Mesothelial cell of epicardium (in vitro differentiated cells): ENCODE measurements around the gene MB21D2. TPM values are rescaled to one million over a fixed set of nuclear protein-coding genes. Genes with fewer than 3 reads are reported as not detected.

Experiments
- DNase-seq, 2 experiments: peaks; one replicate each; pipeline ENCODE4 v3.0.0; 2021; ENCODE audit warnings: low spot score in 2 of 2; ENCODE audit not compliant: unreplicated experiment in 2 of 2
- H3K27ac Mint-ChIP-seq: 2 replicates; pipeline ENCODE4 v1.8.0; 2021; ENCODE audit warnings: mixed read lengths
- H3K27me3 Mint-ChIP-seq: 2 replicates; pipeline ENCODE4 v1.8.0; 2021; ENCODE audit warnings: low read depth, mixed read lengths
- H3K36me3 Mint-ChIP-seq: 2 replicates; pipeline ENCODE4 v1.8.0; 2021; ENCODE audit warnings: mixed read lengths
- H3K4me1 Mint-ChIP-seq: 2 replicates; pipeline ENCODE4 v1.8.0; 2021; ENCODE audit warnings: mixed read lengths
- H3K4me3 Mint-ChIP-seq: 2 replicates; pipeline ENCODE4 v1.8.0; 2021; ENCODE audit warnings: mild to moderate bottlenecking, moderate library complexity, mixed read lengths
- H3K9me3 Mint-ChIP-seq: 2 replicates; pipeline ENCODE4 v1.8.0; 2021; ENCODE audit warnings: mixed read lengths
- total RNA-seq: library from RNA; stranded (reverse); gene quantifications from 3 replicates; pipeline ENCODE4 v1.2.1, GENCODE V29; 2021
- TF ChIP-seq, protein P1 (sequence below): fragments of 200-600 bp; sonication (generic); IDR thresholded peaks from one replicate; pipeline ENCODE4 v1.5.0; 2021; ENCODE audit warnings: antibody characterized with exemption; ENCODE audit not compliant: unreplicated experiment

MB21D2 gene
- total RNA-seq, 1 donor from 2014 or later: 8.5 TPM

DNA sequence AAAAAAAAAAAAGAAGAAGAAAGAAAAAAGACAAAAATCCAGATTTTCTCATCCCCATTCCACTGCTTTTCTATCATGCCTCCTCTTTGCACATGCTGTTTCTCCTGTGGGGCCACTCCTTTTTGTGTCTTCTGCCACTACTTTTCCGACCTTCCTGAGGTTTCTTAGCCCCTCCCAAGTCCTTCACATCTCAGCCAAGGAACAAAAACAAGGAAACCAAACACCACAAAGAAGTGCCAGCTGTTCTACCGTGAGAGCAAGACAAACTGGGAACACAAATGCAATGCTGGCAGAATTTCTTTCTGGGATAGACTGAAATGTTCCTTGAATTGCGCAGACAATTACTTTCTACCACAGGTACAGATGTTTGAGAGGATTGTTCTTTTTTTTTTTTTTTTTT lies 83.2 kb downstream of the MB21D2 start:
- Mint-ChIP-seq H3K4me3 (no peak overlapping the region), H3K36me3 (peaks cover 4% of the 10 kb centered on the region), H3K9me3 (no peaks in the 10 kb centered on the region), H3K27ac (no peak overlapping the region), H3K27me3 (no peaks in the 10 kb centered on the region), H3K4me1 (peaks cover 43% of the 10 kb centered on the region)
- TF ChIP-seq, protein P1, sequence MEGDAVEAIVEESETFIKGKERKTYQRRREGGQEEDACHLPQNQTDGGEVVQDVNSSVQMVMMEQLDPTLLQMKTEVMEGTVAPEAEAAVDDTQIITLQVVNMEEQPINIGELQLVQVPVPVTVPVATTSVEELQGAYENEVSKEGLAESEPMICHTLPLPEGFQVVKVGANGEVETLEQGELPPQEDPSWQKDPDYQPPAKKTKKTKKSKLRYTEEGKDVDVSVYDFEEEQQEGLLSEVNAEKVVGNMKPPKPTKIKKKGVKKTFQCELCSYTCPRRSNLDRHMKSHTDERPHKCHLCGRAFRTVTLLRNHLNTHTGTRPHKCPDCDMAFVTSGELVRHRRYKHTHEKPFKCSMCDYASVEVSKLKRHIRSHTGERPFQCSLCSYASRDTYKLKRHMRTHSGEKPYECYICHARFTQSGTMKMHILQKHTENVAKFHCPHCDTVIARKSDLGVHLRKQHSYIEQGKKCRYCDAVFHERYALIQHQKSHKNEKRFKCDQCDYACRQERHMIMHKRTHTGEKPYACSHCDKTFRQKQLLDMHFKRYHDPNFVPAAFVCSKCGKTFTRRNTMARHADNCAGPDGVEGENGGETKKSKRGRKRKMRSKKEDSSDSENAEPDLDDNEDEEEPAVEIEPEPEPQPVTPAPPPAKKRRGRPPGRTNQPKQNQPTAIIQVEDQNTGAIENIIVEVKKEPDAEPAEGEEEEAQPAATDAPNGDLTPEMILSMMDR: no peak
- no peak for DNase-seq

DNA sequence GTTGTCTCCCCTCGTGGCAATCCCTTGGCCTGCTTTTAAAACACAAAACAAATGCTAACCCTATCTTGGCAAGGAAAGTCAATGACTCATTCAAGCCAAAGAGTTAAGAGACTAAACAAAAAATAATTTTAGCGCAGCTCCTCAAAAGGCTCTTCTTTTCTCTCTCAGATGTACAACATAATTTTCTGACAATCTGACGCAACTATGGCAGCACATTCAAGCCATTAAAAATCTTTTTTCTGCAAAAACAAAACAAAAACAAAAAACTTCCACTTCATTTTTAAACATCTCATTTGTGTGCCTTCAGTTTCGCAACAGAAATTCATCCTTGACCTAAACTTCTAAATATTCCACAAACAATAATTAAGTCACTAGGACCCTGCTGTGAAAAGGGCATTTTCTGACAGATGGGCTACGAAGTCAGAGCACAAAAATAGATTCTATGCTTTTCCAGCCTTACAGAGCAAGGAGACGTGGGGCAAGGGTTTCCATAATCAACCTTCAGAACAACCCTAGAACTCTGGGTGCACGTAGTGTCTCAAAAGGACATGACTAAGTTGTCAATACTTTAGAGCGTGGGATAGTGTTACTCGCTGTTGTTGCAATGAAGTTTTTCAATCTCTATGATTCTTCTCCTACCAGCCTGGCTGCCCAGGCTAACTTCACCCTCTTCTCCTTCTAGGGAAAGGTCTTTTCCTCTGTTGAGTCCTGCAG lies 84.3 kb downstream of the MB21D2 start:
- peak overlapping the region; percentile 13 for H3K27ac Mint-ChIP-seq
- no peak overlapping the region for H3K4me3 Mint-ChIP-seq

DNA sequence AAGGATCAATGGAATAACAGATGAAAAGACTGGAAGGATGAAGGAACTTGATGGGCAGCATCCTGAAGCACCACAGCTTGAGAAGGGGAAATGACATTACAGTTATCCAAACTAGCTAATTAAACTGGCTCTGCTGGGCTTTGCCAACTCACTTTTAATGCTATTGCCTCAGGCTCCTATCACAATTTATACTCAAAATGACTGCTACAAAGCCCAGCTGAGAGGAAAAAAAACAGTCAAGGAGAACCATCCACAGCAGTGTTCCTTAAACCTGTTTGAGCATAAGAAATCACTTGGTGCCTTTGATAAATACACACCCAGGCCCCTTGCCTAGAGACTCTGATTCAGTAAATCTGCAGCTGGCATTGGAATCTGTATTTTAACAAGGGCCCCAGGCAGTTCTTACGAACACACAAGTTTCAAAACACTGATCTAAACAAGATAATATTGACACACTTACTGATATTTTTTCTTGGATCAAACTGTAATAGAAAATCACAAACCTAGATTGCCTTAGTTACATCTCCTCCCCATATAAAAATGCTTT lies 85.8 kb downstream of the MB21D2 start:
- TF ChIP-seq, protein P1: no peak
- no peak for DNase-seq
- Mint-ChIP-seq H3K9me3 (no peaks in the 10 kb centered on the region), H3K27me3 (no peaks in the 10 kb centered on the region), H3K36me3 (peaks cover 2% of the 10 kb centered on the region), H3K4me1 (peaks cover 43% of the 10 kb centered on the region), H3K4me3 (no peak overlapping the region), H3K27ac (peak overlapping the region; percentile 33)

More for the DNA sequence above, 84.3 kb downstream of the MB21D2 start:
- TF ChIP-seq, protein P1: no peak
- Mint-ChIP-seq H3K4me1 (peaks cover 43% of the 10 kb centered on the region), H3K9me3 (no peaks in the 10 kb centered on the region), H3K27me3 (no peaks in the 10 kb centered on the region), H3K36me3 (peaks cover 2% of the 10 kb centered on the region)
- DNase-seq: no peak

DNA sequence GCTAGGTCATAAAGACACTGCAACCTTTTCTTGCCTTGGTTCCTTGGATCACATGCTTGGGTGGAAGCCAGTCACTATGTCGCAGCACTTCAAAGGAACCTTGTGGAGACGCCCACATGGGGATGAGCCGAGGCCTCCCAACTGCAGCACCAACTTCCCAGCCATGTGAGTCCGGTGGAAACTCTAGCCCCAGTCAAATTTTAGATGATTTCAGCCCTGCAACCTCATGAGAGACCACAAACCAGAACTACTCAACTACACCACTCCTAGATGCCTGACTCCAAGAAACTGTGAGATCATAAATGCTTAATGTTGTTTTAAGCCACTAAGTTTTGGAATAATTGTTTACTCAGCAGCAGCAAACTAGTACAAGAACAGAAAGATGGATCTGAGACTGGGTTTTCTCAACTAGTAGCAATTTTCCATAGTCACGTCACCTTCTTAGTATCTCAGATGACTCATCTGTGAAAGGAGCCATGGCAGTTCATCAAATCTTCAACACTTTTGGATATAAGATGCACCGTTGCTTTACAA lies 86.5 kb downstream of the MB21D2 start:
- TF ChIP-seq, protein P1: no peak
- H3K27me3 Mint-ChIP-seq: no peaks in the 10 kb centered on the region
- peaks cover 2% of the 10 kb centered on the region for H3K36me3 Mint-ChIP-seq
- no peak overlapping the region for H3K4me3 Mint-ChIP-seq
- peaks cover 36% of the 10 kb centered on the region for H3K4me1 Mint-ChIP-seq
- H3K9me3 Mint-ChIP-seq: no peaks in the 10 kb centered on the region
- DNase-seq: no peak
- H3K27ac Mint-ChIP-seq: no peak overlapping the region

- no peaks in the 10 kb centered on the region for H3K27me3 Mint-ChIP-seq
- H3K4me1 Mint-ChIP-seq: peaks cover 34% of the 10 kb centered on the region
- TF ChIP-seq, protein P1: no peak
- DNase-seq: no peak
- peaks cover 2% of the 10 kb centered on the region for H3K36me3 Mint-ChIP-seq
- no peaks in the 10 kb centered on the region for H3K9me3 Mint-ChIP-seq
- no peak overlapping the region for H3K4me3 Mint-ChIP-seq
- H3K27ac Mint-ChIP-seq: no peak overlapping the region
Measured at GRCh38 chr3:192830291-192831110, 87.2 kb downstream of the MB21D2 start.
